Measurements from ENCODE around the gene FOXR1.

GRCh38 chr11:118948000-118948399, 23.6 kb upstream of the FOXR1 start:
- no peak for TF ChIP-seq CTCF (IDR thresholded peaks at IDR 0.05)
- no peak for TF ChIP-seq POLR2A (IDR thresholded peaks at IDR 0.05)
